GM18511 (cell line): ENCODE measurements around the gene MUS81.

Experiments used
- ATAC-seq: cut with Tn5 transposase; IDR thresholded peaks from one replicate; pipeline ENCODE4 v1.9.1; 2021; ENCODE audit warnings: mild to moderate bottlenecking, moderate library complexity; ENCODE audit not compliant: unreplicated experiment

Gene MUS81

DNA sequence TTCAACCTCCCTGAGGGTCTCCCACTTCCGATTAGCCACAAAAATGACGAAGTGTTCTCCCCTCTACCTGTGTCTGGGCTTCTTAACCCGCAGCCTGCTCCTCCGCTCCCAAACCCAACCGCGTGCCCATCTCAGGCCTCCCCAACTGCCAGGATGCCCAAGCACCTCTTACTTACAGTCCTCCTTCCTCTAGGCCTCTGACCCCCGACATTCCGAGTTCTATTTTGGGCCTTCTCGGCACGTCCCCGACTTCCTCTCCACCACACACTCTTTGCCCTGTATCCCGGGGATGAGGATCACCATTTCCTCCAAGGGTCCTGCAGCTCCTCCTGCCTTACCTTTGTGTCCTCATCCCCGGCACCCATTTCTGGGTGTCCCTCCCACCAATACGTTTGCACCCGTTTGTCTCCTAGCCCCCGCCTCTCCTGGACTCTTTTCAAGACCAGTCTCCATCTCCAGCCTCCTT is 388 bp upstream of the MUS81 start:
- ATAC-seq: no peak

DNA sequence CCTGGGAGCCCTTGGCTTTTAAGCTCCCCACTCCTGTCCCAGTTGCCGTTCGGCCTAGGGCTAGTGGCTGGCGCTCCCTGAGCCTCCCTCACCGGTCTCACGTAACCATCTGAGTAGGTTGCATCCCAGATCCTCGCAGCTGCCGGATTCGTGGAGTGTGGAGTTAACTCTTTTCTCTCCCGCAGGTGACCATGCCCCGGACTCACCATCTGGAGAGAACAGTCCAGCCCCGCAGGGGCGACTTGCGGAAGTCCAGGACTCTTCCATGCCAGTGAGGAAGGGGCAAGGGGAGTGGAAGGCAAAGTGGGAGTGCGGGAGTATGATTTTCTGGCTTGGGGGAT is 902 bp downstream of the MUS81 start:
- no peak for ATAC-seq

DNA sequence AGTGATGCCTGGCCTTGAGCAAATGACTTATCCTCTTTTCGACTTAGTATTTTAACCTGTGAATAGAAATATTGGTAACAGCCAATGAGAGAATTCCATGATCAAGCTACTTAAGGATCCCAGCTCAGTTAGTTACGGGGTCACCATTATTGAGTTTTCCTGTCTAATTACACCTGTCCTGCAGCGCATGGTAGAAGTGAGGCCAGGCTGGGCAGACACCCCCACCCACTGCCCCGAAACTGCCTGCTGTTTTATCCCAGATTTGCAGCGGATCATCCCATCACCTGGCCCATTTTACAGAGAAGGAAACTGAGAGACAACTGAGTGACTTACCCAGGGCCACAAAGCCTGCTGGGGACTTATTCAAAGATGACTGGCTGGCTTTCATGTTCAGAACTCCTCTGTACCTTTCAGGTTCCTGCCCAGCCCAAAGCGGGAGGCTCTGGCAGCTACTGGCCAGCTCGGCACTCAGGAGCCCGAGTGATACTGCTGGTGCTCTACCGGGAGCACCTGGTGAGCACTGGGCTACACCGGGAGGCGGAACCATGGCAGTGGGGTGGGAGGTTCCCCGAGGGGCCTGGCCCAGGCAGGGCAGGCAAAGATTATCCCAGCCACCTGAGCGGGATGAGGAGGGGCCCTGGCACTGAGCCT is 1.4 kb downstream of the MUS81 start:
- ATAC-seq: no peak

DNA sequence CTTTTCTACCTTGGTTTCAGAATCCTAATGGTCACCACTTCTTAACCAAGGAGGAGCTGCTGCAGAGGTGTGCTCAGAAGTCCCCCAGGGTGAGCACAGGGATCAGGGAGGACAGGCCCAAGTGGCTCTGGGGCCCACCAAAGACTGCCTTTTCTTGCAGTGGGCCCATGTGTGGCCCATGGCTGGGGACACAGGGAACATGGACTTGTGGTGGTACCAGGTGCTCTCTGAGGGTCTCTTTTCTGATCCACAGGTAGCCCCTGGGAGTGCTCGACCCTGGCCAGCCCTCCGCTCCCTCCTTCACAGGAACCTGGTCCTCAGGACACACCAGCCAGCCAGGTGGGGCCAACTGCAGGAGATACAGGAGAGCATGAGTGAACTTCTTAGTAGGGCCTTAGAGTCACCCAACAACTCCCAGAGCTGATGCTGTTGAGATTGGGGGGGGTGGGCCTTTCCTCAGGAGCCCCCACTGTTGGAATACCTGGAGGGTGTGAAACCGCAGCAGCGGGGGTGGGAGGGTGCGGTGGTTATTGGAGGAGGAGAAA is 2.0 kb downstream of the MUS81 start:
- no peak for ATAC-seq

DNA sequence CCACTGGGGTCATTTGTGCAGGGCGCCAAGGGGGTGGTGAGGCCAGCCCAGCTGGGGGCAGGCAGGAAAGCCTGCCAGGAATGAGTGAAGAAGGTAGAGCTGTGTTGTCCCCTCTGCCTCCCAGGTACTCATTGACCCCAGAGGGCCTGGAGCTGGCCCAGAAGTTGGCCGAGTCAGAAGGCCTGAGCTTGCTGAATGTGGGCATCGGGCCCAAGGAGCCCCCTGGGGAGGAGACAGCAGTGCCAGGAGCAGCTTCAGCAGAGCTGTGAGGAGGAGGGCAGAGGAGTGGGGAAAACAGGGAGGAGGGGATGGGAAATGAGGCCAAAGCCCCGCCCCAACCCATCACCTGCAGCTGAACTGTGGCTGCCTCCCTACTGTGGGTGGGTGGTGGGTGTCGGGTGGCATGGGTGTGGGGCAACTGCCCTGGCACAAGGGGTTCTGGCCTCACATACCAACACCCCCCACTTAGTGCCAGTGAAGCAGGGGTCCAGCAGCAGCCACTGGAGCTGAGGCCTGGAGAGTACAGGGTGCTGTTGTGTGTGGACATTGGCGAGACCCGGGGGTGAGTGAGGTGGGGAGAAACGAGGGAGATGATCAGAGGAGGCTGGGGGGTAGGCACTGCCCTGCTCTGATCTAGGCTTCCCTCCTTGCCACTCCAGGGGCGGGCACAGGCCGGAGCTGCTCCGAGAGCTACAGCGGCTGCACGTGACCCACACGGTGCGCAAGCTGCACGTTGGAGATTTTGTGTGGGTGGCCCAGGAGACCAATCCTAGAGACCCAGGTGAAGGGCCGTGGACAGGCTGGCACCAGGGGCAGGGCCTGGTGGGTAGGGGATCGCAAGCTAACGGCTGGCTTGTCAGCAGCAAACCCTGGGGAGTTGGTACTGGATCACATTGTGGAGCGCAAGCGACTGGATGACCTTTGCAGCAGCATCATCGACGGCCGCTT is 3.0 kb downstream of the MUS81 start:
- ATAC-seq: no peak

DNA sequence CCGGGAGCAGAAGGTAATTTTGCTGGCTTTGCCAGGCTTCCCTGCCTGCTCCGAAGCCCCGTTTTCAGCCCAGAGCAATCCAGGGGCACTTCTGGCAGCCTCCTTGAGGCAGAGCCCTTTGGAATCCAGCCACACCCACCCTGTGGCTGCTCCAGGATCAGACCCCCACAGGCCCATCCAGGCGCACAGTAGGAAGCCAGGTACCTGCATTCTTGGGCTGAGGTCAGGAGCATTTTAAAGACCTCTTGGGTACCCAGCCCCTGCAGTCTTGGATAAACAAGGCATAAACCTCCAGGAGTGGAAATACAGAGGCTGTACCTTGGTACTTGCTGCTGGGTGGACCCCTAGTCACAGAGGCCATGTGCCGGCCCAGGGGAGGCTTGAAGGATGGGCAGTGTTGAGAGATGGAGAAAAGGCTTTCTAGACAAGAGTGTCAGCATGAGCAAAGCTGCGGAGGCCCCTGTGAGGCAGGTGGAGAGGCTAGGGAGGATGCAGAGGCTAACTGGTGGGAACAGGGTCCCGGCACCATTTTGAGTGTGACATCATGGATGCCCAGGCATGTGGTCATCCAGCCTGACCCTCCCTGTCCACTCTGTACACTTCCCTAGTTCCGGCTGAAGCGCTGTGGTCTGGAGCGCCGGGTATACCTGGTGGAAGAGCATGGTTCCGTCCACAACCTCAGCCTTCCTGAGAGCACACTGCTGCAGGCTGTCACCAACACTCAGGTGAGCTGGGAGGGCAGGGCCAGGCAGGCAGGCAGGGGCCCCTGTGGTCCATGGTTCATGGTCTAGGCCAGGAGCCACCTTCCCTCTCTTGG is 3.9 kb downstream of the MUS81 start:
- no peak for ATAC-seq

DNA sequence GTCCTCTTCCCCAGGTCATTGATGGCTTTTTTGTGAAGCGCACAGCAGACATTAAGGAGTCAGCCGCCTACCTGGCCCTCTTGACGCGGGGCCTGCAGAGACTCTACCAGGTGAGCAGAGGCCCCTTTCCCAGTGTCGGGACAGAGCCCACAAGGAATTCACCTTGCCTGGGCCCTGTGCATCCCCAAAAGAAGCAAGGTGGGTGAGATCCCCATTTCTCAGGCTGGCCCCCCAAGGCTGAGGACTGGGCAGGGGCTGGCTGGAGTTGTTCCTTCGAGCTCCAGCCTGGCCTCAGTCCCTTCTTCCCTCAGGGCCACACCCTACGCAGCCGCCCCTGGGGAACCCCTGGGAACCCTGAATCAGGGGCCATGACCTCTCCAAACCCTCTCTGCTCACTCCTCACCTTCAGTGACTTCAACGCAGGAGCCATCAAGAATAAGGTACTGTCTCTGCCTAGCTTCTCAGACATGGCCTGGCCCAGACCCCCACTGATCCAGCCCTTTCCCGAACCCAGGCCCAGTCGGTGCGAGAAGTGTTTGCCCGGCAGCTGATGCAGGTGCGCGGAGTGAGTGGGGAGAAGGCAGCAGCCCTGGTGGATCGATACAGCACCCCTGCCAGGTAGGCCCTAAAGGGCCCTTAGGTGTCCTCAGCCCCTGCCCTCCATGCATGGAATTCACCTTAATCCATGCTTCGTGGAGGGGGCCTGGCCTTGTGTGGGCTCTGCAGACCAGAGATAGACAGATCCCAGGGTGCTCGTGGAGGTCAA is 4.7 kb downstream of the MUS81 start:
- ATAC-seq: no peak

DNA sequence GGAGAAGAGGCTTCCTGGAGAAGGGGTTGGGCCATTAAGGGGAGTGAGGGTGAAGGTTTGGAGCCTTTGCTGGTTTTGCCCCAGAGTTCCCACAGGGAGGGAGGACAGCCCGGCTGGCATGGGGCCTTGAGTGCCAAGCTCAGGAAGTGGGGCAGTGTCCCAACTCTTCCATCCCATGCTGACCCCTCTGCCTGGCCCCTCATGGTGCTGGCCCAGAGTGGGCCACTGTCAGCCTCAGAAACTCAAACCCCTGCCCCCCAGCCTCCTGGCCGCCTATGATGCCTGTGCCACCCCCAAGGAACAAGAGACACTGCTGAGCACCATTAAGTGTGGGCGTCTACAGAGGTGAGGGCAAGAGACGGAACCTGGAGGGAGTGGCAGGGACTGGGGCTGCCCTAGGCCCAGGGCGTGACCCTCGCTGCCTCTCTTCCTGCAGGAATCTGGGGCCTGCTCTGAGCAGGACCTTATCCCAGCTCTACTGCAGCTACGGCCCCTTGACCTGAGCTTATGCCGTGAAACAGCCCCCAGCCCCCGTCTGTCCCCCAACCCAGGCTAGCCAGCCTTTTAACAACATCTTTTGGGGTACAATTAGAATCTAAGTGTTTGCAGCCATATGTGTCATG is 5.4 kb downstream of the MUS81 start:
- no peak for ATAC-seq

DNA sequence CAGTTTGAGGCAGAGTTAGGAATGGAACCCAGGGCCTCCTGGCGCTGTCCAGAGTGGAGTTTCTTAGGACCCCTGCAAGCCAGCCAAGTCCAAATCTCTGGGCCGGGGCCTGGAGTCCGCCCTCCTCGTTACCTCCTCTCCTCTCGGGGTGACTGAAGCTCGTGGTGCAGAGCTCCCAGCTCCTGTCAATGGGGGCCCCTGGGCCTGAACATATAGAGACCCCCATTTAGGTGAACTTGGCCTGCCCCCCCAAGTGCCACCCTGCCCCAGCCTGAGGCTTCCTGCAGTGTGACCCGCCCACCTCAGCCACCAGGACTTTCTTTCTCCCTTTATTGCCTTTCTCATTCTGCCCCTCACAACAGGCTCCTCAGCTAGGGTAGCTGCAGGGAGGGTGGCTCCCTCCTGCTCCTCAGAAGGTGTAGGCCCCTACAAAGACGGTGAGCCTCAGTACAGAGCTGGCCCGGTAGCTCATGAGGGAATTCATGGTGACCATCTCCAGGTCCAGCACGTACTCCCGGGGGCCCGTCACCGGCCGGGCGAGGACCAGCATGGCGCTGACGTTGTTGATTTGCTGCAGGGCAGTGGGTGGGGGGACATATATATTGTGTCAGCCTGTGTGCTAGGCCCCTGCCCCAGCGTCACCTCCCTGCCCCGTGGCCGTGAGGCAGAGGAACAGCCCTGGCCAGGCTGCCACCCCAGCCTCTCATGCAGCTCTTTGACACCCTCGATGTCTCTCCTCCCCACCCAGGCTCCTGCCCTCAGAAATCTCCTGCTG is 6.5 kb downstream of the MUS81 start:
- no peak for ATAC-seq

DNA sequence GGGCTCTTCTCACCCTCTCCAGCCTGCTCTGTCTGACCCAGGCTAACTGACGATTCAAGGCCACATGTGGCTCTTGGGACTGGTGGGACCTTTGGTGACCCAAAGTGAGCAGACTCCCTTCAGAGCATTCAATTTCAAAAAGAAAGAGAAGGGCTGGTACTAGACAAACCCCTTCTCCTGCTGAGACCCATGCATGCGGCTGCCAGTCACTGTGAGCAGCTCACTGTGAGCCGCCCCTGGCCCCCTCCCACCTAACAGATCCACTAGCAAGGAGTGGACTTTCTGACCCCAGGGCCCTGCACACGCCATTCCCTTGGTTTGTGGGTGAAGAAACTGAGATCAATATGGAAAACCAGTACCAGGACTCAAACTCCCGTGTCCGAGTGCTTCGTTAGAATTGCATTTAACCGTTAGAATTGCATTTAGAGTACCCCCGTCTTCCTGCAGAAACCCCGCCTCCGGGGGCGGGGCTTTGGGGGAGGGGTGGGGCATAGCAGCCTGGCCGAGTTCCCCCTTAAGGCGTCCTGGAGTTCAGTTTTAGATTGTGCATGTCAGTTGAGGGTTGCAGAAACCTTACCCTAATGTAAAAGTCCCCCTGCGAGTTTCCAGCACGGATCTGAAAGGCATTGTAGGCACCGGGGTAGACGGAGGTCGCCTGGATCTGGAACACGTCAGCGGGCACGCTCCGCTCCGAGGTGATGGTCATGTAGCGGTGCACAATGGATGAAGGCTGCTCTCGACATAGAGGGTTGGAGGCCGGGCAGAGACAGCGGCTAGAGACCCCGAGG is 7.2 kb downstream of the MUS81 start:
- ATAC-seq: no peak

DNA sequence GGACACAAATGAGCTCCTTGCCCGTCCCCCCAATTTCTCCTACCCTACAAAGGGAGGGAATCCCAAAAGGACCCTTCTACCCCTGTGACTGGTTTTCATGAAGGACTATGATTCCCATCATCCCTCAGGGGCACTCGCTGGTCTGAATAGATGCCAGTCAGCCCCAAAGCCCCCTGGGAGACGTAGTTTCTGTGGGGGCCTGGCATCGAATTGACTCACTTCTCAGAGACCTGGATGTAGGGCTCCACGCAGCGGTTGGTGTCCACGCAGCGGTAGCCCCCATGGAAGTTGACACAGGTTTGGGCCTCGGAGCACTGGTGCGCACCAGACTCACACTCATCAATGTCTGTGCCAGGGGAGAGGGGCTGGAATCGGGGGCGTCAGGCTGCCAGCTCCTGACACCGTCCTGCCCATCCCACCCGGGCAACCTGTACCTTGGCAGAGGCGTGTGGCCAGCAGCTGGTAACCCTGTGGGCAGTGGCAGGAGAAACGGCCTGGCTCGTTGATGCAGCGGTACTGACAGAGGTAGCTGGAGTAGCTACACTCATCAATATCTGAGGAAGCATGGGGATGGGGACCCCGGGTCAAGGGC is 7.9 kb downstream of the MUS81 start:
- no peak for ATAC-seq

DNA sequence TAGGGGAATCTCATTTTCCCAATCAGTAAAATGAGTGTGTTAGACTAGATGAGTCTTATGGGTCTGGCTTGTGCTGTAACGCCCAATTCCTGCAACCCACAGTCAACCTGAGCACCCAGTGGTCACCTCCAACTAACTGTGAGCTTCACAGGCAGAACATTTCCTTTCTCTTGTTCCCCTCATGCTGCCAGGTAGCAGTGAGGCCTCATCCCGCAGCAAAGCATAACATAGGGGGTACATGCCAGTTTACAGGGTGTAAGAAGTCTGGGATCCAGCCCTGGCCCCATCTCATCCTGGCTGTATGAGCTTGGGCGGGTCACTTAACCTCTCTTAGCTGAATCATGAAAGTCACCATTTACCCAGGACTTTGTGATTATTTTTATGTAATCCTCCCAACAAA is 8.7 kb downstream of the MUS81 start:
- no peak for ATAC-seq

DNA sequence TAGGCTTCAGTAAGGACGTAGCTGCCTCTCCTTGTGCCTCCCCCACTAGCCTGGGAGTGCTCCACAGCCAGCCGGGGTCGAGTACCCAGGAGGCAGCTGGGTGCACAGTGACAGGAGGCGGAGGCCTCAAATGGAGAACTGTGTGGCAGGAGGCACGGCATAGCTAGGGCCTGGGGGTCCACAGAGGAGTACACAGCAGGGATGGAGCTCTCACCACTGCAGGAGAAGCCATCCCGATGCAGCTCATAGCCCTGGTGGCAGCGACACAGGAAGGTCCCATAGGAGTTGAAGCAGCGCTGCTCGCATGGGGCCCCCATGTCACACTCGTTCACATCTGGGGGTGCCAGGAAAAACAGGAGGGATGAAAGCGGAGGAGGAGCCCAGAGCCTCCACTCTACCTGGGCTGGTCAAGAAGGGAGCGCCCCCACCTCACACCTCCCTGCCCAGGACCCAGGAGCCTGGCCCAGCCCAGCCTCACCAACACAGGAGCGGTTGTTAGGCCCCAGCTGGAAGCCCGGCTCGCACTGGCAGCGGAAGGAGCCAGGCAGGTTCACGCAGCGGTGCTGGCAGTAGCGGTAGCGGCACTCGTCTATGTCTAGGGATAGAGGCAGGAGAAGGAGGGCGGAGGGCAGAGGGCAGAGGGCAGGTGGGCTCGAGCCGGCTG is 9.5 kb downstream of the MUS81 start:
- ATAC-seq: no peak

DNA sequence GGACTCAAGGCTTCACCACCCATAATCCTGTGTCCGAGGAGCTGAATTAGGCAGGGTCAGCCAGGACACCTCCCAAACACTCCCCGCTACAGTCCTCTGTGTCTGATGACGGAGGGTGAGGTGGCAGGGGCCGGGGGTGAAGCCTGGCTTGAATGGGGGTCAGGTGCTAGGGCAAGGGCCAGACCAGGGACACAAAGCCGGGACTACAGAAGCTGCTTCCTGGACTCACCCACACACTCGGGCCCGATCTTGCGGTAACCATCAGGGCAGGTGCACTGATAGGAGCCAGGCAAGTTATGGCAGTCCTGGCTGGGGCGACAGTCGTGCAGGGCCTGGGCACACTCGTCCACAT is 10.1 kb downstream of the MUS81 start:
- ATAC-seq: no peak

DNA sequence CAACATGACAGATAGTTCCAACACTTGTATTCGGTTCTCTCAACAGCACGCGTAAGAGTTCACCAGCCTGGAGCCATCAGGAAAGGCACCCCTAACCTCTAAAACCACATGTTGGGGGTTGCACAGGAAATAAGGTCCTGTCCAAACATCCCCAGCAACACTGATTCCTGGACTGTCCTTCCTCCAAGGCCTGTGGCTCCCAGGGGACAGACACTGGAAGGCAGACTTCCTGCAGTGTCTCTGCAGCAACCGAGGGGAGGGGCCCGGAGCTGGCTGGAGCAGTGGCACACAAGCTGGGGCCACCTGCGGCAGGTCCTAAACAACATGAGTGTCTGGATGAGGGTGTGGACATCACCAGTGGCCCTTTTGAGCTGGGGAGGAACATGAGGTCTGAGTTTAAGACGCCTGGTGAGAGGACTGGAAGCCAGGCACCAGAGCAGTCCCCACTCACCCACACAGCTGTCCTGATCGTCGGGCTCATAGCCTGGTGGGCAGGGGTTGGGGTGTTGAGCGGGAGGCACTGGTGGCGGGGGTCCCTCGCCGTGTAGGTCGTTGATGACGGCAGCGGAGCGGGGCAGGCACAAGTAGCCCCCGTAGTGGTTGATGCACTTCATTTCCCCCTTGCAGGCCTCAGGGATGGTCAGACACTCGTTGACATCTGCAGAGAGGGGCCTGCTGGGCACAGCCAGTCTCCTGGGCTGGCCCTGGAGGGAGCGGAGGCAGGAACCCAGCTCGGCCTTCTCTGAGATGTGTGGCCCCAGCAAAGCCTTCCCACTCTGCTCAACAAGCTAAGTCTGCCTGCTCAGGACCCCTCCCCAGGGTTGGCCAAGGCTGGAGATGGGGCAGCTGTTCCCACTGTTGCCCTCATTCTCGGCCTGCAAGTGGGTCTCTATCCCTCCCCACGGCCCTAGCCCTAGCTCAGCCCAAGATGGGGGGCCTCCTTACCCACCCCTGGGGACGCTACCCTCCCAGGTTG is 10.8 kb downstream of the MUS81 start:
- ATAC-seq: no peak

DNA sequence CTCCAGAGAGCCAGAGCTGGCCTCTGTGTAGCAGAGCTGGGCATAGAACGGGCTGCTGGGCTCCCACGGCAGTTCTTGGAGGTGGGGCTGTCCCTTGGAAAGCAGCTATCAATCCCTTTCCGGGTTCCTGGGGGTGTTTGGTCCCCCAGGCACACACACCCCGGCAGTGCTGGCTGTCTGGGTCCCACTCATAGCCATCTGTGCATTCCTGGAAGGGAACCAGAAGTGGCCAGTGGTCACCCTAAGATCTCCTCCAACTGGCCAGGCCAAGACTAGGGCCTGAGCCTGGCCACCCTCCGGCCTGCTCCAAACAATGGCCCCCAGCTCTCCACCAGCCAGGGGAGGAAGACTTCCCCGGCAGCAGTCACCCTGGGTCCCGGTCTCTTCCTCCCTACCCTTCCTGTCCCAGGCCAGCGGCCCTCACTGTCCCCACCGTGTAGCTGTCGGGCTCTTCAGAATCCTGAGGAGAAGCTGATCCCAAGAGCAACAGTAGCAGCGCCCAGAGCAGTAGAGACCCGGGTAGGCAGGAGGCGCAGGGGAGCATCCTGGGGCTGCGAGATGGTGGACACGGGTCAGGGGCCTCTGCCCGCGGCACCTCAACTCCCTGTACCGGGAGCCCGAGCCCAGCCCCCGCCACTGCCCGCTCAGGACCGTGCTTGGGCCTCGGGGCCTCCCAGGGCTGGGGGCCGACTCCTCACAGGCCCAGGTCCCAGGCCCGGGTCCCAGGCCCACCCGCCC is 11.7 kb downstream of the MUS81 start:
- ATAC-seq: no peak
